Globus pallidus (tissue), 1 donor: ENCODE data around the gene KDELR3.

Experiments
- DNase-seq: peaks from one replicate; pipeline ENCODE4 v3.0.0-alpha.2; 2015; ENCODE audit warnings: low spot score

KDELR3 gene

DNA sequence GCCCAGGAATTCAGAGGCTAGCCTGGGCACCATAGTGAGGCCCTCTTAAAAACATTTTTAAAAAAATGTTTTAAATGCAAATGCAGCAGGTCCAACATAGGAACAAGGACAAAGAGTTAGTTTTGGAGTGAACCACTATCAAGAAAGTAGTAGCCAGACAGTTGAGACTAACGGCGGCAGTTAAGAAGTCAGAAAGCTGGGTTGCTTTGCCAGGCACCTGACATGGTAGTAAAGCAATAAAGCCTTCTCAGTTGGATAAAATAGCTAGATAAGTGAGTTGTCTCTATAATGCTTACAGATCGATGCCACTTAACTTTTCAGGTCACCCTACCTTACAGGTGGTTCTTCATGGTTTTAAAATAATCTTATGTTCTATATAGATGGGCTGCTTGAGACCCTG is 55.1 kb downstream of the KDELR3 start:
- no peak for DNase-seq

DNA sequence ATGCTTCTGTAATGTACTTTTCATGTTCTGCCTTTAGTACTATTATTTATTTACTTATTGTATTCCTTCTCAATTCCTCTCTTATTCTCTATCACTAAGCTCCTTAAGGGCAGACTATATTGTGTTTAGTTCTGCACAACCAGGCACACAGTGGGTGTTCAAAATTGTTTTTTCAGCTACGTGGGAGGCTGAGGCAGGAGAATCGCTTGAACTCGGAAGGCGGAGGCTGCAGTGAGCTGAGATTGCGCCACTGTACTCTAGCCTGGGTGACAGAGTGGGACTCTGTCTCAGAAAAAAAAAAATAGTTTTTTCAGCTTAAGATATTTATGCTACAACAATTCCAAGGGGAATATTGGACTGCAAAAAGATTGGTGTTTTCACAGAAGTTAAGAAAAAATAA is 55.6 kb downstream of the KDELR3 start:
- no peak for DNase-seq

DNA sequence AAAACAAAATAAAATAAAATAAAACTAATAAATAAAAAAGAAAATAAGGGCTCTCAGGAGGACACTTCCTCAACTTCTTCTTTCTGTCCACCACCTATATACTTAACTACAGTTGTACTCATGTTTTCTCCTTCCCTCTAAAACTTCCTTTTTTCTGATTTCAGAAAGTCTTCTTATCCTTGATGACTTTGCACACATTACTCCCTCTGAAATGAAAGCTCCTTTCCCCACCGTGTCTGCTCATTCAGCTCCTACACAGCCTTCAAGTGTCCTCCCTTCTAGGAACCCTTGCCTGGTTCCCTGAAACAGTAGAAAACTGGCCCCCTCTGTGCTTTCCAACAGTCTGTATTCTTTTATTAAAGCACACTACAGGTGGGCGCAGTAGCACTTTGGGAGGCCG is 56.5 kb downstream of the KDELR3 start:
- DNase-seq, result no peak

DNA sequence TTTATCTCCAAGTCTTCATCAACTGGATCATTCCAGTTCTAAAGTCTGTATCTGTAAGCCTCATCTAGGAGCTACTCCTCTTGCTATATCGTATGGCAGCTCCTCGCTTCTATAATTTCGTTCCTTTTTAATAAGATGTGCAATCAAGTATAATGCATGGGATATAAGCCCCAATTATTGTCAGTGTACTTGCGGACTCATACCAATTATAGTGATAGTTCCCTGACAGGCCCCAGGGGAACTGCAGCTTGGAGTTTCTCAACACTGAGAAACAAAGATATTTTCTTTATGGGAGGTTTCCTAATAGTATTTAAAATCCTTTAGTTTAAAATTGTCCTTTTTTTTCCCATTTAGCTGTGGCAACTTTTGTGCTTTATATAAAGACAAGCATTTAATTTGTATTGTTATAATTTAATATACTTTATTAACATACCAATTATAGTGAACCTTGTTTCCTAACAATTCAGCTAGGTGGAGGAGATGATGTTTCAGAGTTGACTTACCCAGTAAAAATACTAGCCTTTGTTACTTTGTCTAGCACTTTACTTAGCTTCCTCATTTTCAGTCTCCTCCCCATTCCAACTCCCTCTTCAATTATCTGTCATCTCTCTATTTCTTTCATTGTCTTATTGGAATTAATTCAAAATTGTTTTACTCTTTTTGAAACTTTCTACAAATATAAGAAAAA is 63.5 kb downstream of the KDELR3 start:
- DNase-seq, result no peak
